Measurements from ENCODE around the gene PPP4R4. TPM values are rescaled to one million over a fixed set of nuclear protein-coding genes. Genes with fewer than 3 reads are reported as not detected.
A peak's percentile ranks its signal among the peaks of the same experiment; 100 is the strongest.

The PPP4R4 gene
- polyA plus RNA-seq, 2 donors = 0.08 to 0.09 TPM

- no peak overlapping the region for H3K27ac ChIP-seq (ENCODE audit: low read depth in 2 of 2, low read length in 1 of 2)
- H3K36me3 ChIP-seq (ENCODE audit: control insufficient read depth in 2 of 2, insufficient read depth in 2 of 2, low read length in 1 of 2) = no peaks in the 10 kb centered on the region
- H3K9me3 ChIP-seq (ENCODE audit: control insufficient read depth in 2 of 2, insufficient read depth in 1 of 2, low read depth in 1 of 2, low read length in 1 of 2) = peaks cover 3 to 7% of the 10 kb centered on the region in 2 donors
- no peak overlapping the region for H3K4me3 ChIP-seq (ENCODE audit: low read depth in 1 of 2, low read length in 2 of 2)
- H3K4me1 ChIP-seq (ENCODE audit: control insufficient read depth in 2 of 2, insufficient read depth in 2 of 2, low read length in 1 of 2) = peaks cover 0 to 9% of the 10 kb centered on the region in 2 donors
- no peaks in the 10 kb centered on the region for H3K27me3 ChIP-seq (ENCODE audit: control insufficient read depth in 1 of 2, insufficient read depth in 2 of 2, low read length in 2 of 2)
- 84 to 87% methylated on average over 3 of the region's 3 CpGs for WGBS, 2 donors
Measured at GRCh38 chr14:94310248-94310647, 136.1 kb downstream of the PPP4R4 start.

GRCh38 chr14:94312481-94313246 is 138.5 kb downstream of the PPP4R4 start:
- H3K27ac ChIP-seq (ENCODE audit: low read depth in 2 of 2, low read length in 1 of 2) = no peak overlapping the region
- peaks cover 3 to 7% of the 10 kb centered on the region in 2 donors for H3K9me3 ChIP-seq (ENCODE audit: control insufficient read depth in 2 of 2, insufficient read depth in 1 of 2, low read depth in 1 of 2, low read length in 1 of 2)
- H3K4me1 ChIP-seq (ENCODE audit: control insufficient read depth in 2 of 2, insufficient read depth in 2 of 2, low read length in 1 of 2) = peaks cover 0 to 10% of the 10 kb centered on the region in 2 donors
- no peaks in the 10 kb centered on the region for H3K27me3 ChIP-seq (ENCODE audit: control insufficient read depth in 1 of 2, insufficient read depth in 2 of 2, low read length in 2 of 2)
- no peak overlapping the region for H3K4me3 ChIP-seq (ENCODE audit: low read depth in 1 of 2, low read length in 2 of 2)
- 47 to 54% methylated on average over 6 of the region's 6 CpGs for WGBS, 2 donors
- H3K36me3 ChIP-seq (ENCODE audit: control insufficient read depth in 2 of 2, insufficient read depth in 2 of 2, low read length in 1 of 2) = no peaks in the 10 kb centered on the region

- H3K9me3 ChIP-seq (ENCODE audit: control insufficient read depth in 2 of 2, insufficient read depth in 1 of 2, low read depth in 1 of 2, low read length in 1 of 2) = no peaks in the 10 kb centered on the region
- H3K4me3 ChIP-seq (ENCODE audit: low read depth in 1 of 2, low read length in 2 of 2) = no peak overlapping the region
- no peaks in the 10 kb centered on the region for H3K36me3 ChIP-seq (ENCODE audit: control insufficient read depth in 2 of 2, insufficient read depth in 2 of 2, low read length in 1 of 2)
- H3K4me1 ChIP-seq (ENCODE audit: control insufficient read depth in 2 of 2, insufficient read depth in 2 of 2, low read length in 1 of 2) = peaks cover 0 to 10% of the 10 kb centered on the region in 2 donors
- no peak overlapping the region for H3K27ac ChIP-seq (ENCODE audit: low read depth in 2 of 2, low read length in 1 of 2)
- H3K27me3 ChIP-seq (ENCODE audit: control insufficient read depth in 1 of 2, insufficient read depth in 2 of 2, low read length in 2 of 2) = no peaks in the 10 kb centered on the region
- WGBS, 2 donors = 76 to 78% methylated on average over 8 of the region's 8 CpGs
Measured at GRCh38 chr14:94313991-94314655, 140.0 kb downstream of the PPP4R4 start.

- Histone ChIP-seq H3K27ac (ENCODE audit: low read depth in 2 of 2, low read length in 1 of 2) (no peak overlapping the region), H3K36me3 (ENCODE audit: control insufficient read depth in 2 of 2, insufficient read depth in 2 of 2, low read length in 1 of 2) (no peaks in the 10 kb centered on the region), H3K27me3 (ENCODE audit: control insufficient read depth in 1 of 2, insufficient read depth in 2 of 2, low read length in 2 of 2) (no peaks in the 10 kb centered on the region), H3K4me1 (ENCODE audit: control insufficient read depth in 2 of 2, insufficient read depth in 2 of 2, low read length in 1 of 2) (peaks cover 0 to 10% of the 10 kb centered on the region in 2 donors), H3K4me3 (ENCODE audit: low read depth in 1 of 2, low read length in 2 of 2) (no peak overlapping the region), H3K9me3 (ENCODE audit: control insufficient read depth in 2 of 2, insufficient read depth in 1 of 2, low read depth in 1 of 2, low read length in 1 of 2) (no peaks in the 10 kb centered on the region)
- 90 to 91% methylated on average over 2 of the region's 2 CpGs for WGBS, 2 donors
Measured at GRCh38 chr14:94314890-94315289, 140.8 kb downstream of the PPP4R4 start.

DNA sequence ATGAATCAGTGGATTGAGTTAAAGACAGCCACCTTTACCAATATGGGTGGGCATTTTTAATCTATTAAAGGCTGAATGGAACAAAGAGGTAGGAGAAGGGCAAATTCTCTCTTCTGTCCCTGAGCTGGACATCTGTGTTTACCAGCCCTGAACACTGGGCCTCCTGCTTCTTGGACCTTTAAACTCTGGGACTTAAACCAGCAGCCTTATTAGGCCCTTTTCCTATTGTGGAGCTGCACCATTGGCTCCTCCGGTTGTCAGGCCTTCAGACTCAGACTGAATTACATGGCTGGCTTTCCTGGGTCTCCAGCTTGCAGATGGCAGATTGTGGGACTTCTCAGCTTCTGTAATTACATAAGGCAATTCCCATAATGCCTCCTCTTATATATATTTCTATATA is 142.6 kb downstream of the PPP4R4 start:
- Histone ChIP-seq H3K27me3 (ENCODE audit: control insufficient read depth in 1 of 2, insufficient read depth in 2 of 2, low read length in 2 of 2) (no peaks in the 10 kb centered on the region), H3K9me3 (ENCODE audit: control insufficient read depth in 2 of 2, insufficient read depth in 1 of 2, low read depth in 1 of 2, low read length in 1 of 2) (no peaks in the 10 kb centered on the region), H3K4me3 (ENCODE audit: low read depth in 1 of 2, low read length in 2 of 2) (no peak overlapping the region), H3K36me3 (ENCODE audit: control insufficient read depth in 2 of 2, insufficient read depth in 2 of 2, low read length in 1 of 2) (no peaks in the 10 kb centered on the region), H3K4me1 (ENCODE audit: control insufficient read depth in 2 of 2, insufficient read depth in 2 of 2, low read length in 1 of 2) (peaks cover 0 to 10% of the 10 kb centered on the region in 2 donors), H3K27ac (ENCODE audit: low read depth in 2 of 2, low read length in 1 of 2) (no peak overlapping the region)
- 78 to 89% methylated on average over 1 of the region's 1 CpG for WGBS, 2 donors

DNA sequence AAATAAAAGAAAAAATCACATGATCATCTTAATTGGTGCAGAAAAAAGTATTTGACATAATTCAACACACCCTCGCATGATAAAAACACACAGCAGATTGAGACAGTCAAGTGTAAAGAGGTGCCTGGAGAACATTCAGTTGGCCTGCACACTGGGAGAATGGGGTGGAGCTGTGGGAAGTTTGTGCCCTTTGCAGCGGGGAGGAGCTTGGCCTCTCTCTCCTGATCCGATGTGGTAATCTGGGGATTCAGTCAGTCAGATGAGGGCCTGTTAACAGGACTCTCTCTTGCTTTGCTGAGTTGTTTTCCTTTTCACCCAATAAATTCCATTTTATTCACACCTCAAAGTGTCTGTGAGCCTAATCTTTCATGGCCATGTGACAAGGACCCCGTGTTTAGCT is 143.1 kb downstream of the PPP4R4 start:
- Histone ChIP-seq H3K36me3 (ENCODE audit: control insufficient read depth in 2 of 2, insufficient read depth in 2 of 2, low read length in 1 of 2) (no peaks in the 10 kb centered on the region), H3K4me3 (ENCODE audit: low read depth in 1 of 2, low read length in 2 of 2) (no peak overlapping the region), H3K27me3 (ENCODE audit: control insufficient read depth in 1 of 2, insufficient read depth in 2 of 2, low read length in 2 of 2) (no peaks in the 10 kb centered on the region), H3K9me3 (ENCODE audit: control insufficient read depth in 2 of 2, insufficient read depth in 1 of 2, low read depth in 1 of 2, low read length in 1 of 2) (no peaks in the 10 kb centered on the region), H3K27ac (ENCODE audit: low read depth in 2 of 2, low read length in 1 of 2) (no peak overlapping the region), H3K4me1 (ENCODE audit: control insufficient read depth in 2 of 2, insufficient read depth in 2 of 2, low read length in 1 of 2) (peaks cover 0 to 8% of the 10 kb centered on the region in 2 donors)
- 38 to 39% methylated on average over 4 of the region's 4 CpGs for WGBS, 2 donors

- Histone ChIP-seq H3K27me3 (ENCODE audit: control insufficient read depth in 1 of 2, insufficient read depth in 2 of 2, low read length in 2 of 2) (no peaks in the 10 kb centered on the region), H3K27ac (ENCODE audit: low read depth in 2 of 2, low read length in 1 of 2) (peak overlapping the region; percentile 65 to 67), H3K4me3 (ENCODE audit: low read depth in 1 of 2, low read length in 2 of 2) (no peak overlapping the region), H3K9me3 (ENCODE audit: control insufficient read depth in 2 of 2, insufficient read depth in 1 of 2, low read depth in 1 of 2, low read length in 1 of 2) (no peaks in the 10 kb centered on the region), H3K4me1 (ENCODE audit: control insufficient read depth in 2 of 2, insufficient read depth in 2 of 2, low read length in 1 of 2) (peaks cover 0 to 2% of the 10 kb centered on the region in 2 donors), H3K36me3 (ENCODE audit: control insufficient read depth in 2 of 2, insufficient read depth in 2 of 2, low read length in 1 of 2) (no peaks in the 10 kb centered on the region)
- WGBS, 2 donors = 41 to 44% methylated on average over 5 of the region's 5 CpGs
Measured at GRCh38 chr14:94320243-94320642, 146.1 kb downstream of the PPP4R4 start.

DNA sequence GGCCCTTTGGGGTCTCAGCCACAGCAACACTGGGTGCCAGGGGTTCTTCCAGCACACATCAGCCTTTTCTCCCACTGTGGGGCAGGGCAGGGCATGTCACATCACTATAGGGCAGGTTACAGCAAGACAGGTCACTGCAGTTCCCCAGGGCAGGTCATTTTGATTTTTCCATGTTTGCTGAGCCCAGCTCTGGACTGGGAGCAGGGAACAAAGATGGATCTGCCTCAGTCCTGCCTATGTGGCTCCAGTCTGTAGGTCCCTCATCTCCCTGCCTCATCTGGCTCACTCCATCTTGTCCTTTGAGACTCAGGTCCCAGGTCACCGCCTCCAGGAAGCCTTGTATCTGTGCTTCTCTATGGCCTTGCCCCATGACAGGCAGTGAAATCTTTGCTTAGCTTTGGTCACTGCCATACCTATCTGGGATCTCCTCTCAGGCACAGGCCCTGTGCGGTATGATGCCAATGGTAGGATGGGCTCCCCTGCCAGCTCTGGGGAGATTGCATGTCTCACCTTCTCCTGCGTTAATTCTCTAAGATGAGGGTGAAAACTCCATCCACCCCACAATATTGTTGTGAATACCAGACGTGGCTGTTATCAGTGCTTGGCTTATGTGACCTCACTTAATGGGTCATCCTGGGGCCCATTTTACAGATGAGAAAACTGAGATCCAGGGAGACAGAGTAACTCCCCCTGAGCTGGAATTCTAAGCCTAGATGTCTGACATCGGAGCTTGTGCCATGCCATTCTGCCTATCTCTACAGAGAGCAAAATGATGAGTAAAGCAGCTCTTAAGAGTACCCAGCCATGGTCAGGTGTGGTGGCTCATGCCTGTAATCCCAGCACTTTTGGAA is 147.5 kb downstream of the PPP4R4 start:
- no peak overlapping the region for H3K27ac ChIP-seq (ENCODE audit: low read depth in 2 of 2, low read length in 1 of 2)
- H3K4me3 ChIP-seq (ENCODE audit: low read depth in 1 of 2, low read length in 2 of 2) = no peak overlapping the region
- no peaks in the 10 kb centered on the region for H3K36me3 ChIP-seq (ENCODE audit: control insufficient read depth in 2 of 2, insufficient read depth in 2 of 2, low read length in 1 of 2)
- H3K9me3 ChIP-seq (ENCODE audit: control insufficient read depth in 2 of 2, insufficient read depth in 1 of 2, low read depth in 1 of 2, low read length in 1 of 2) = no peaks in the 10 kb centered on the region
- peaks cover 0 to 2% of the 10 kb centered on the region in 2 donors for H3K4me1 ChIP-seq (ENCODE audit: control insufficient read depth in 2 of 2, insufficient read depth in 2 of 2, low read length in 1 of 2)
- 84 to 88% methylated on average over 5 of the region's 5 CpGs for WGBS, 2 donors
- H3K27me3 ChIP-seq (ENCODE audit: control insufficient read depth in 1 of 2, insufficient read depth in 2 of 2, low read length in 2 of 2) = no peaks in the 10 kb centered on the region
